CD4-positive, alpha-beta T cell treated with Interferon alpha-2 for 1 hour (primary cell): ENCODE data around the gene S100A16.
"Not testable (repeated sequence)": the region's sequence is repeated elsewhere in the genome, so short reads cannot be mapped to it uniquely, and the experiment has no call there.

ENCODE experiments used
- DNase-seq, 2 donors: peaks; one replicate each; pipeline ENCODE4 v3.0.0-alpha.2; 2020 to 2022

Gene S100A16, protein sequence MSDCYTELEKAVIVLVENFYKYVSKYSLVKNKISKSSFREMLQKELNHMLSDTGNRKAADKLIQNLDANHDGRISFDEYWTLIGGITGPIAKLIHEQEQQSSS

DNA sequence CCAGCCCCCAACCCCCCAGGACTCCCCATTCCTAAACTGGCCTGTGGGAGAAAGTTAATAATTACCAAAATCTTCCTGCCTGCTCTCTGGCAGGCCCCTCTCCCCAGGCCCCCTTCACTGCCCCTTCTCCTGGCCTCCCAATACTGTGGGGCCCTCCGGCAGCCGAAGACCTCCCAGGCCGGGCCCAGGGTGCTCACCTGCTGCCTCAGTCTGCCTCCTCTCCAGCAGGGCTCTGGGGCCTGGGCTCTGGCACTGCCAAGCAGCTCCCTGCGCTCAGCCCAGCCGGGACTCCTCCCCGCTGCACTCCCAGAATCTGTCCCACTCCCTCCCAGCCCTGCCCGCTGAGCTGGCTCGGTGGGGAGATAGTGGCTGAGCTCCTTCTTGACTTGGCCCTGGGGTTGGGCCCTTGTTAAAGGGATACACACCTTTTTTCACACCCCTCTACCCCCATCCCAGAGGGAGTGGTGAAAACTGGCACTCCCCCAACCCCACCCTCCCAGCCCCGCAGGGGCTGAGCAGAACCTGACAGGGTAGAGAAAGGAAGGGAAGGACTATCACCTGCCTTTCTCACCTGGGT lies at the start of gene S100A16:
S100A16 (minus strand) TSS at position 383 of the 577 bp plus-strand sequence. CDS start 4,986 bp downstream, outside the sequence.
- DNase-seq: no peak

DNA sequence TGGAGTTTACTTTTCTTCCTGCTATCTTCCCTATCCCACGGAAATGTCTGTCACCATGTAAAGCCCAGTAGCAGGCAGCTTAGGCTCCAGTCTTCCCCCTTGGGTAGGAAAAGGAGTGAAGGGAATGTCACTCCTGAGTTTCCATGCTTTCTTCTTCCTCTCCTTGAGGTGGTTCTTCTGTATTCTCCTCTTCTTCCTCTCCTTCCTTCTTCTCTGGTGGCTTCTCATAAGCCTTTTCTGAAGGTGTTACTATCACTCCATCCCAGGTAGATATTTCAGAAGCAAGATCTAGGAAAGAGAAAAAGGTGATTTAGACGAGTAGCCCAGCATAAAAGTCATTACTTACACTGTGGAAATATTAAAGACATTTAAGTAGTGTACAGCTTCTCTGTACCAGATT lies 49.3 kb upstream of the S100A16 start:
- DNase-seq: no peak

DNA sequence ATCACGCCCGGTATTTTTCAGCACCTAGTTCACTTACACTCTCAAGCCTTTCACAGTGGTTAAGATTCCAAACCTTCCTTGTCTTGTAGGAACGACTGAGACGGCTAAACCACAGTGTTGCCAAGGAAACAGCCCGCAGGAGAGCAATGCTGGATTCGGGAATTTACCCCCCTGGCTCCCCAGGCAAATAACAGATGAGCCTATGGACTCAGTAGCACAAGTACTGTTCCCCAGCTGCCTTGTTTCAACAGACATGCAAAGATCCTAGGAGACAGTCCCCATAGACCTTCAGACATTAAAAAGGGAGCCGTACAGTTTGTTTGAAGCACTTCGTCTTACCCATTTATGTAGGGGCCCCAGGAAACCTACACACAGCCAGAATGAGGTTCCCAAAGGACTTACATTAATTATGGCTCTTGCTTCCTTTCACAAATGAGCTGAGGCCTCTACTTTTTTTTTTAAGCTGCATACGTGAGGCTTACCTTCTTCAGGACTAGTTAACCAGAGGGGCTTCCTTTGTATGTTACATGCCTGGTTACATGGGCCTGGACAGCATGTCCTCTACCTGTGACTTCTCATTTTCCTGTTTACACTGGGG lies 48.3 kb upstream of the S100A16 start:
- no peak for DNase-seq

DNA sequence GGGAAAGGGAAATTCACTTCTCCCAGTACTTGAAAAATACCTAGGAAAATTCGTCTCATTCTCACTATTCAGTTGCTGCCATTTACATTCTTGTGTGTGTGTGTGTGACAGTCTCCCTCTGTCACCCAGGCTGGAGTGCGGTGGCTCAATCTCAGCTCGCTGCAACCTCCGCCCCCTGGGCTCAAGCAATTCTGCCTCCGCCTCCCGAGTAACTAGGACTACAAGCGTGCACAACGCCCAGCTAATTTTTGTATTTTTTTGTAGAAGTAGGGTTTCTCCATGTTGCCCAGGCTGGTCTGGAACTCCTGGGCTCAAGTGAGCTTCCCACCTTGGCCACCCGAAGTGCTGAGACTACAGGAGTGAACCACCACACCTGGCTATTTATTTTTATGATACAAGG lies 46.7 kb upstream of the S100A16 start:
- no peak for DNase-seq

DNA sequence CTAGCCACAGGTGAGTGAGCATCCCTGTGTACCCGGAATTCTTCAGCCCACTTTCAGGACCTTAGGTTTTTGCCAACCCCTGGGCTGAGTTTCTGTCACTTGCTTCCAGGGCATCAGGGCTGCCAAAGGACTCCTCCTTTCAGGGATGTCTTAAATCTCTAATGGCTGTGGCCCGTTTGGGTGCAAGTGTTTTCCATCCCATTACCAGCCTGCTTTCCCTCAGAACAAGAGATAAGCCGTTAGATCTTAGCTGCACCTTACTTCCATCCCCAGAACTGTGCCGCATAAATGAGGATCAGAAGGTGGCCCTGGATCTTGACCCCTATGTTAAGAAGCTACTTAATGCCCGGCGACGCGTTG lies 46.2 kb upstream of the S100A16 start:
- no peak for DNase-seq

DNA sequence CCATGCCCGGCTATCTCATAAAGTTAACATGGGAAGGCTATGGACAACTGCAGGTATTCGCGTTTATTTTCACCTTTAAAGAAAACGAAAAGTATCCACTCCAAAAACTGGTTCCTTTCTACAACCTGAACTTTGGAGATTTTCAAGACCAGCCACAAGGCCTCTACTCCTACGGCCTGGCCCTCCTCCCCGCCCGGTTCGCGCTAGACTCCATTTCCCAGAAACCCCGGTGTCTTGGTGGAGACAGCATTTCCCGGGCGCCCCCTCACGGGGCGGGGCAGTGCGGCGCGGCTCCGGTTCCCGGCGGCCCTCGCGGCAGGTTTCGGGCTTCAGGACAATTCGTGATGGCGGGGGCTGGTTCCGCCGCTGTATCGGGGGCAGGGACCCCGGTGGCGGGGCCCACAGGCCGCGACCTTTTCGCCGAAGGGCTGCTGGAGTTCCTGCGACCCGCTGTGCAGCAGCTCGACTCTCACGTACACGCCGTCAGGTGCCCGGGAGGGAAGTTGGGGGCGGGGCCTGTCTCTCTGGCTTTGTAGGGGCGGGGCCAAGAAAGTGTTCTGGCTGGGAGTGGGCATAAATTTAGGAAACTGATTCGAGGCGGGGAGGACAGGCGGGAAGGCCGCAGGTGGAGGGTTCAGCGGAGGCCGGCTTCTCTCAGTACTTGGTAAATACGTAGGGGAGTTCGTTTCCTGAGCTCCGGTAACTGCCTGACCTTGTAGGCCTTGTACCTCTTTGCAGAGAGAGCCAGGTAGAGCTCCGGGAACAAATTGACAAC lies 45.6 kb upstream of the S100A16 start, which contains the start of gene SNAPIN:
SNAPIN (plus strand) TSS at position 304 of the 775 bp plus-strand sequence; CDS start at position 345, 41 bp downstream.
- DNase-seq: peak; percentile 89 to 93

DNA sequence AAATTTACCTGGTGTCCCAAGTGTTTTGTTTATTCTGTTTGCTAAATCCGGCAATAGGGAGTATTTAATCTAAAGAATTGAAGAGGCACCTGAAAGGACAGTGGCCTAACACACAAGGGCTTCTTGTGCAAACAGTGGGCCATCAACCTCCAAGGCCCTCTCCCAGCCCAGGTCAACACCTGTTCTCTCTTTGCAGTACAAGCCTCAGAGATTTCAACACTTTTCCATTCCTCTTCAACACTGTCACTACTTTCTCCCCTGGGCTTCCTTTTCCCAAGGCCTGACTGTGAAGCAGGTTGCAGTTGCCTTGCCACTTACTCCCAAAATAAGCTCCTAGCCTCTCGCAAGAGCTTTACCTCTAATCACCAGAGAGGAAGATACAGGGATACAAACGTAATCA lies 42.4 kb upstream of the S100A16 start:
- DNase-seq: no peak

DNA sequence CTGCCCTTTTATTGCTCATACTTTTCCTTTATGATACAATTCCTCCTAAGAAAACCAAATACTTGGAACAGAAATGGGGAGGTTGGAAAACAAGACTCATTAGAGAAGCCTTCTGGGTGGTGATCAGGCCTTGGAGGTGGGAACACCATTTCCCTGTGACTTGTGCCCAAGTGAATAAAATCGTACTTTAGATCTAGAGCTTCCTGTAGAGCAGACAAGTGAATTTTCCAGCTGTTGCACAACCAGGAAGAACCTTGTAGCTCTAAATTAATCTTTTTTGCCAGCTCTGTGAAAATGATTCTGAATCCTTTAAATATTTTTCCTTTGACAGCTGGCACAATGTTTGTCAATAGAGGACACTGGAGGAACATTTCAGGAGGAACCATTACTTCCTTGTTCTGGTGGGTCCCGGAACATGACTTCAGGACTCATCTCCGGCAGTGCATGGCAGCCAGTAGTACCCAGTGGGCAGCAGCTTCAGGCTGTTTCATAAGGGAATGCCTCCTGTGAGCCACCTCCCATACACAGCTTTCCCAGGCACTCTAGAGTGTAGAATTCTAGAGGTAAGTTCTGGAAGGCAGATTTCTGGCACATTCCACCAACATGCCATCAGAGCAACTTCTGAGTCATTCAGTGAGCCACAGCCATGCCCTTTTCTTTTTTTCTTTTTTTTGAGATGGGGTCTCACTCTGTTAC lies 40.0 kb upstream of the S100A16 start:
- no peak for DNase-seq

DNA sequence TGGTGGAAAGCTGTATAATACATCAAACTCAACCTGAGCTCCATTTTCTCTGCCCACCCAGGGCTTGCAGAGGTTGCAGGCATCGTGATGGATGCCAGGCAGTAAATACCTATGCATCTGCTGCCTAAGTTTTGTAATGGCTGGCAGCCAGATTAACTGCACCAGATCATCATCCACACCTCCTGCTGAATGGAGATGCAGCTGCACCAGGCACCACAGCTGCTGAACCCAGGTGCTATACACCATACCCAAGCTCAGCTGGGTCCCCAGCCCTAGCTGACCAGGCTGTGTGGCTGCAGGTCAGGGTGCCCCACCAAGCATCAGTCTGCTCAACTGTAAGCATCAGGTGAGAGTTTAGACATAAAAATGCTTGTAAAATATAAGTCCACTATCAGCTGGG lies 38.8 kb upstream of the S100A16 start:
- DNase-seq: no peak

DNA sequence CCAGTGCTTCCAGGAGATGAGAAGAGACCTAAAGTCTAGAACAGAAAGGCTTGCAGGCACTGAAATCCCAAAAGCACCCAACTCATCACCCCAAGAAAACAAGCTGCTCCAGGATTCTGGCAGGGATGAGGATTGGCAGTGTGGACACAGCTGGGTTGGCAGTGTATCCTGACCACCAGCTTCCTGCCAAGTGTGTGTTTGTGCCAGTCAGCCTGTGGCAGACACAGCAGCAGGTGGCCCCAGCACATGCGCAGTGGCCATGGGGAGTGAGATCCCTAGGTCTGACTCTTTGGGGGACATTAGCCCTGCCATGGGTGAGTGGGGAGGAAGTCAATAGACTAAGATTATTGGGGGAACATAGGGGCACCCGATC lies 36.9 kb upstream of the S100A16 start:
- DNase-seq: no peak

DNA sequence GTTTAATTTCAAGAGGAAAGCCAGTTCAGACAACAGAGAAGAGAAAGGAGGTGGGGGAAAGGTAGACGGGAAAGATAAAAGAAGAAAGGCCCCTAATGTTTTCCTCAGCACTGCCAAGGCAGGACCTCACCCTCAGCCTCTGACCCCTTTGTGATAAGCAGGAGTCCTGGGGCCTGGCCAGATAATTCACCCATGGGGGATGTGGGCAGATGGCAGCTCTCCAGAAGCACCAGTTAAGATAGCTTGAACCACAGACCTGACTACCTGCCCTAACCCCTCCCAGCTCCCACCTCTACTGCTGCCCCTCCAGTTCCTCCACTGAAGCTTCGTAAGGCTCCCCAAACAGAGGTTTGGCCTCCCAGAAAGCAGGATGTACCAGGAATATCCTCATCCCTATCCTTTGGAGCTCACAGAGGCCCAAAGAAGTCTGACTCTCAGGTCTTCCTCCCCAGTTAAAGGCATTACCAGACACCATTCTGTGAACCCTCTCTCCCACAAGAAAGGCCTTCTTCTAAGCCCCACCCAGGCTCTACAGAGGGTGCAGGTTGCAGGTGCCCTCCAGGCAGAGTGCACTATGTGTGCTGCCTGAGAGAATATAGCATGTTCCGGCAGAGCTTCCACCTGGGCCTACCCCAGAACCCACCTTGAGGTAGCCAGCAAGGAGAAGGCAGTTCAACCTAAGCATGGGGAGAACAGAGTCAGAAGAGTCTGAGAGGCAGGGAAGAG lies 36.4 kb upstream of the S100A16 start:
- peak in 1 of 2 donors; percentile 43 for DNase-seq

DNA sequence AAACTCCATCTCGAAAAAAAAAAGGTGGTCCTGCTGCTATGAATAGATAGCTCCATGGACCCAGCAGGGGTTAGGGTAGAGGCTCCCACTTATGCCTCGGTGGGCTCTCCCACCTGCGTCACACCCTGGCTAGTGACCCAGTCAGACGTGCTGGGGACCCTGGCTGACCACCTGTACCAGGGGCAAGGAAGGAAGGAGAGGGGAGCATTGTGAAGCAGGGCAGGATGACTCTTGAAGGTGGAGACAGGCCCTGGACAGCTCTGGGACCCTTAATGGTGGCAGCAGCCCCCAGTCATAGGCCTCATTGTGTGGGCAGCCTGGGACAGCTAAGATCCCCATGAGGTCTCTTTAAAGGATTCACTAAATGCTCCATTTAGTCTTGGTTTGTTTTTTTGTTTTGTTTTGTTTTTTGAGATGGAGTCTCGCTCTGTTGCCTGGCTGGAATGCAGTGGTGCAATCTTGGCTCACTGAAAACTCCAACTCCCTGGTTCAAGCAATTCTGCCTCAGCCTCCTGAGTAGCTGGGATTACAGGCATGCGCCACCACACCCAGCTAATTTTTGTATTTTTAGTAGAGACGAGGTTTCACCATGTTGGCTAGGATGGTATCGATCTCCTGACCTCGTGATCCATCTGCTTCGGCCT lies 35.2 kb upstream of the S100A16 start:
- no peak for DNase-seq

DNA sequence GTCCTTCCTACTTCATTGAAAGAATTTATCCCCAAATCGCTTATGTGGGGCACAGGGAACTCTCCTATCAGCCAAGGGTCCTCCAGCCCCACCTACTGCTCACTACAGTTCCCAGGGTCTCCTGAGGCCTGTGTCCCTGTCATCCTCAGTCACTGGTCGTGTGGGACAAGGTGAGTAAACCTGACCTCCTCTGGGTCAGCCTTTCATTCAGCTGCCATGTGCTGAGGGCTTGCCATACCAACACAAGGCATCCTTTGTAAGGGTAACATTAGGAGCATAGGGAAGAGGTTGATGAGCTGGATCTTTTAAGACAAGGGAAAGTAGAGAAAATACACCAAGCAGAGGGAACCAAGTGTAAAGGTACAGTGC lies 34.4 kb upstream of the S100A16 start:
- no peak for DNase-seq

DNA sequence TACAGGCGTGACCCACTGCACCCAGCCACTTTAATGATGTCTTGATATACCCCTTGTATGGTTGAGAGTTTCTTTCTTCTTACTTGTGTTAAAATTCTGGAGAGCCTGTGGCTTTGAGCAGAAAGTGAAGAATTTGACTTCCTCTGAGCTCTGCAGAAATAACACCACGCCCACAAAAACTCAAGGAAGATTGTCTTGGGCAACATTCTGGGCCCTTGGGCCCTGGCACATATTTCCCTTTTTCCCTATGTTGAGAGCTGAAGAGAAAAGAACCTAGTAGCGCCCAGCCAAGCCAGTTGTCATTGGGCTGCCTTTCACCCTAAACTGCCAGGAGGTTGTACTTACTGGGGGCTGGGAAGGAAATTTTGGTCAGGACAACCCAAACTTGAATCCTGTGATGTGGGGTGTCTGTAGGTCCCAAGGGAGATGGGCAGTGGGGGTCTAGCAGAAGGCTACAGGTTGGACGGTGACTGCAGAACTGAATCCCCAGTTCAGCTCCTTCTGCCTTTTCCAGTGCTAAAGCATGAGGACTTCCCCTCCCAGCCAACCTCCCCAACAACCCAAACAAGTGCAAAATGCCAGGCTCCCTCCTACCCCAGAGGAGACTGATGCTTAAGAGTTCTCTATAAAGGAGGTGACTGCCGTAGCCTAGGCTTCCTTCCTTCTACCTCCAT lies 33.9 kb upstream of the S100A16 start:
- DNase-seq: no peak

DNA sequence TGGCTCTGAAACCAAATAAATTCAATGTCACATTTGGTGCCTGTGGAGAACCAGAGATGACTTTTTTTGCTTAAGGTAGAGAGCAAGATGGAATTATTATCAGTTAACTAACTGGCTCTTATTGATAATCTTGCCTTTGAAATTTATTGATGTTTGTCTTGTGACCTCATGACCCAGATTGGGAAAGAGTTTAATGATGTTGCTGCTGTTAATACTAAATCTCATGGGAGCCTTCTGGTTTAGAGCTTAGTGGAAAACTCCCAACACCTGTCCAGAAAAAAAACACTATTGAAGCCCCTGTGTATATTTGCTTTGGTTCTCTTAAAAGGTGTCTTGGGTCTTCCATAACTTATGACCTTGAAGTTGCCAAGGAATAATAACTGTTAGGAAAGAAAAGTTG lies 30.9 kb upstream of the S100A16 start:
- no peak for DNase-seq

DNA sequence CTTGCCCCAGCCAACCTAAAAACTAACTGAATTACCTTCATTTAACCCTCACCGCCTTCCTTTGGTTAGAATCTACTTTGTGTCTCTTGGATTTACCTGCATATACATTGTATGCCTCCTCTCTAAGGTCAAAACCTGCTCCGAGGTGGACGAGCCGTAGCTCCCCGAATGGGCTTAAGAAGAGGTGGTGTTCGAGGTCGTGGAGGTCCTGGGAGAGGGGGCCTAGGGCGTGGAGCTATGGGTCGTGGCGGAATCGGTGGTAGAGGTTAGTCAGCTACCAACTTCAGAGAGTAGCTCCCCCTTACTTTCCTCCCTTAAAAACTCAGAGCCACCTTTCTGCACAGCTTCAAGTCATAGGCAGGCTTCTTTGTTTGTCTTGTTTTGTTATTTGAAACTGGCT lies 30.2 kb upstream of the S100A16 start:
- no peak for DNase-seq

DNA sequence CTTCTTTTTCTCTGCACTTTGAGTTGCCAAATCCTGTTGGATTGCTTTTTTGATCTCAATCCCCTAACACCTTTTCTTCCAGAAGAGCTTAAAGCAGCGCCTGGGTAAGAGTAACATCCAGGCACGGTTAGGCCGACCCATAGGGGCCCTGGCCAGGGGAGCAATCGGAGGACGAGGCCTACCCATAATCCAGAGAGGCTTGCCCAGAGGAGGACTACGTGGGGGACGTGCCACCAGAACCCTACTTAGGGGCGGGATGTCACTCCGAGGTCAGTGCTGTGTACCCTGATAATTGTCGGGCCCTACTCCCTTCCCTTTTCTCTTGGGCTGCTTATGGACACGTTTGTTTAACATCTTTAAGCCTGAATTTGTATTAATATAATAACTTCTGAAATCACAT lies 29.2 kb upstream of the S100A16 start:
- no peak for DNase-seq

DNA sequence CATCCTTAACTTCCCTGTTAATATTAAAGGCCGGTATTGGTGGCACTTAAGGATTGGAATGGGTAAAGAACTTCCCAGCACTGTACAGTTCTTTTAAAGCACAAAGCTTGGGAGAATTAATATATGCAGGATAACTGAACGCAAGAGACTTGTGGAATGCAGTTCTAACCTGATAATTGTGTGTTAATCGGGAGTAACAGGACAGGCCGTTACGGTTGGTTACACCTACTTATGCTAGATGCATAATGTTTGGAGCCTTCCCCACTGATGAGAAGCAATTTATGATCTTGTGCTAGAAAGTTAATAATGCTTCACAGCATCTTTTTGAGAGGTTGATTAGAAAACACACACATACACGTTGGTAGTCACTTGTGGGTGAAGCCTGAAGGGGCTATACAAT lies 27.9 kb upstream of the S100A16 start:
- no peak for DNase-seq

DNA sequence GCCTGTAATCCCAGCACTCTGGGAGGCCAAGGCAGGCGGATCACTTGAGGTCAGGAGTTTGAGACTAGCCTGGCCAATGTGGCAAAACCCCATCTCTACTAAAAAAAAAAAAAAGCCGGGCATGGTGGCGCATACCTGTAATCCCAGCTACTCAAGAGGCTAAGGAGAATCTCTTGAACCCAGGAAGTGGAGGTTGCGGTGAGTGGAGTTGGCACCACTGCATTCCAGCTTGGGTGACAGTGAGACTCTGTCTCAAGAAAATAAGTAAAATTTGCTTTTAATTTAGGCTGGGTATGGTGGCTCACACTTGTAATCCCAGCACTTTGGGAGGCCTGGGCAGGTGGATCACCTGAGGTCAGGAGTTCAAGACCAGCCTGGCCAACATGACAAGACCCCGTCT lies 27.3 kb upstream of the S100A16 start:
- DNase-seq: not testable (repeated sequence)

DNA sequence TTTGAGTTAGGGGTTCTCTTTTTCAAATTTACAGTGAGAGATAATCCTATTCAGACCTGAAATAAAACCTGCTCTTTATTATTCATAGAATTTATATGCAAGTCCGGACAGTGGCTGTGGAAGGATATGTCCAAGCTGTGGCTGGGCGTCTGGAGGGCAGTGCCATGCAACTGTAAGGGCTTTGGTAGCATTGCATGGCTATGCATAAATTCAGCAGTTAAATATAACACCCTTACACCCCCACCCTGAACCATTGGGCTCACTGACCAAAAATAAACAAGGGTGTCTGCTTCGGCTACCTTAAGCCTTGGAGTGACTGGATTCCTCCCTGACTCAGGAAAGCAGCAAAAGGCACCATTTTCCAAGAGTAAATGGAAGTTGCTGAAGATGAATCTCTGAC lies 26.3 kb upstream of the S100A16 start:
- DNase-seq: no peak

DNA sequence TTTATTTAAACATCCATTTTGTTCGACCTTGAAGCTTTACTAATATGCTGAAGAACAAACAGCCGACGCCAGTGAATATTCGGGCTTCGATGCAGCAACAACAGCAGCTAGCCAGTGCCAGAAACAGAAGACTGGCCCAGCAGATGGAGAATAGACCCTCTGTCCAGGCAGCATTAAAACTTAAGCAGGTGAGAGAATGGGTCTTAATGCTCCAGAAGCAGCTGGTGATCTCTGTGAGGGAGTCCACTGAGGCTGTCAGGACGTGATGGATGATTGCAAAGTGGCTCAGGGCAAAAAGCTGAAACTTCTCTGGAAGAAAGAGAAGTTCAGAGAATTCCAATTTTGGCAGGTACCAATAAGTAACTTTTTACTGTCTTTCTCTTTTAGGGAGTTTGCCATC lies 25.3 kb upstream of the S100A16 start:
- DNase-seq: no peak

DNA sequence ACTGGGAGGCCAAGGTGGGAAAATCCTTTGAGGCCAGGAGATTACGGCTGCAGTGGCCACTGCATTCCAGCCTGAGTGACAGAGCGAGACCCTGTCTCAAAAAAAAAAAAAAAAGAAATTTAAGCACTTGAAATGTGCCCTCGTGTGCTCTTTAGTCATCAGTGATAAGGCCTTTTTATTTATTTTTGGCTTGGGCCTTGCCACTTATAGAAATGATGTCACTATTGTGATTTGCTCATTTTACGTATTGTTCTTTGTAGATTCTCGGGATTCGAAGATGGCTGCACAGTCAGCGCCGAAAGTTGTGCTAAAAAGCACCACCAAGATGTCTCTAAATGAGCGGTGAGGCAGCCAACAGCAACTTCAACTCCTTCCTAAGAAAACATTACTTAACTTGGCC lies 23.4 kb upstream of the S100A16 start:
- no peak for DNase-seq
